Lower leg skin (tissue), 4 donors: ENCODE results near the gene CFB. TPM values are rescaled to one million over a fixed set of nuclear protein-coding genes. Genes with fewer than 3 reads are reported as not detected.
"Not testable (repeated sequence)": the region's sequence is repeated elsewhere in the genome, so short reads cannot be mapped to it uniquely, and the experiment has no call there.

Experiments used
- DNase-seq, 2 donors: peaks; one replicate each; pipeline ENCODE4 v3.0.0-alpha.2; 2019; ENCODE audit warnings: low spot score in 2 of 2
- H3K4me3 ChIP-seq: fragments of 200-600 bp; sonication (generic); 2 replicates; pipeline ENCODE4 v1.5.1; 2017; ENCODE audit warnings: mild to moderate bottlenecking, low read depth; ENCODE audit not compliant: poor library complexity, severe bottlenecking
- CTCF ChIP-seq, 3 donors: fragments of 450-650 bp; IDR thresholded peaks; one replicate each; pipeline ENCODE4 v1.5.1; 2016; ENCODE audit warnings: antibody characterized with exemption in 3 of 3, mild to moderate bottlenecking in 3 of 3, moderate library complexity in 2 of 3
- POLR2A ChIP-seq, 2 donors: fragments of 450-650 bp; IDR thresholded peaks; one replicate each; pipeline ENCODE4 v1.6.1; 2016 to 2017; ENCODE audit warnings: antibody characterized with exemption in 2 of 2, mild to moderate bottlenecking in 1 of 2, moderate library complexity in 1 of 2
- WGBS, 2 donors: methylation state at CpG; one replicate each; pipeline ENCODE4 v1.1.5; 2018; 5-methylcytosine and 5-hydroxymethylcytosine counted together
- intact Hi-C: fragments of 100-400 bp; cut with DNase I; formaldehyde crosslinking; loops from one replicate; pipeline ENCODE4 v1.15.0; 2023; ENCODE audit warnings: low total_unique reads
- total RNA-seq, 4 donors: library from RNA; depleted of rRNA; stranded (reverse); fragments of >200 nt; gene quantifications; one replicate each; pipeline ENCODE4 v1.1.0, GENCODE V29; 2016

CFB gene
- total RNA-seq, 4 donors from 2014 or later: 1.4 to 13.1 (median 4.5) TPM

GRCh38 chr6:31930962-31931361 is 14.9 kb upstream of the CFB start:
- no peak for DNase-seq
- intact Hi-C loops: no loop called here
- 93 to 97% methylated on average over 1 of the region's 1 CpG for WGBS, 2 donors
- H3K4me3 ChIP-seq: no peak overlapping the region
- TF ChIP-seq CTCF (IDR thresholded peaks at IDR 0.05) (no peak), POLR2A (IDR thresholded peaks at IDR 0.05) (no peak)

- DNase-seq, intact Hi-C loops, H3K4me3 ChIP-seq: not testable (repeated sequence)
- 90% methylated on average over 11 of the region's 32 CpGs; no CpG with 5 or more reads in 1 of the 2 donors for WGBS, 2 donors
Observed at GRCh38 chr6:31932137-31932536, 13.8 kb upstream of the CFB start.

- DNase-seq: no peak
- intact Hi-C loops: no loop called here
- no peak overlapping the region for H3K4me3 ChIP-seq
- 81 to 87% methylated on average over 17 to 19 of the region's 19 CpGs for WGBS, 2 donors
- no peak for TF ChIP-seq CTCF (IDR thresholded peaks at IDR 0.05)
- no peak for TF ChIP-seq POLR2A (IDR thresholded peaks at IDR 0.05)
Observed at GRCh38 chr6:31933537-31933936, 12.4 kb upstream of the CFB start.

DNA sequence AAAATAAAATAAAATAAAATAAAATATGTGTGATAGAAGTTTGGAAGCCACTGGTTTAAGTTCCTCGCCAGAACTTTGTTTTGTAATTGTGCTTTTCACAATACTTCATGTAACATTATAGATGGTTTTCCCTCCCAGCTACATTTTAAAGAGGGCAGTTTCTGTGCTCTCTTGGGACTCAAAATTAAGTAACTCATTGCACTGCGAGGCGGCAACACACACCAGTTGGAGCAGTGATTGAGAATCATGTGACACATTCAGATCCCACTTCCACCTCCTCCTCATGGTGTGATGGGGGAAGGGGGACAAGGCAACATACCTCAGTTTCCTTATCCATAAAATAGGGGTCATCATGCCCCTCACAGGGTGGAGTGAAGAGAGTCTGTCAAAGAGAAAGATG is 10.9 kb upstream of the CFB start:
- no peak for DNase-seq
- no peak overlapping the region for H3K4me3 ChIP-seq
- intact Hi-C loops: no loop called here
- WGBS, 2 donors: 72 to 79% methylated on average over 3 of the region's 3 CpGs
- TF ChIP-seq CTCF (IDR thresholded peaks at IDR 0.05) (no peak), POLR2A (IDR thresholded peaks at IDR 0.05) (no peak)

GRCh38 chr6:31935823-31936222 is 10.1 kb upstream of the CFB start:
- WGBS, 2 donors: 84 to 87% methylated on average over 9 of the region's 9 CpGs
- intact Hi-C loops: no loop called here

GRCh38 chr6:31940256-31940664 is 5.6 kb upstream of the CFB start:
- TF ChIP-seq POLR2A (IDR thresholded peaks at IDR 0.05) (no peak), CTCF (IDR thresholded peaks at IDR 0.05) (no peak)
- WGBS, 2 donors: 20 to 22% methylated on average over 6 of the region's 6 CpGs
- no peak overlapping the region for H3K4me3 ChIP-seq
- DNase-seq: no peak
- intact Hi-C loops: no loop called here

More at GRCh38 chr6:31935823-31936222, 10.1 kb upstream of the CFB start:
- no peak for TF ChIP-seq CTCF (IDR thresholded peaks at IDR 0.05)
- TF ChIP-seq POLR2A (IDR thresholded peaks at IDR 0.05): no peak
- no peak overlapping the region for H3K4me3 ChIP-seq
- no peak for DNase-seq
